H9 (cell line): ENCODE results near the gene DEAF1. TPM values are rescaled to one million over a fixed set of nuclear protein-coding genes. Genes with fewer than 3 reads are reported as not detected.

Source experiments
- DNase-seq: peaks from one replicate; pipeline ENCODE4 v3.0.0-alpha.2; 2017
- H2AFZ ChIP-seq: one replicate; pipeline ENCODE4 v1.6.1; 2013; ENCODE audit warnings: mild to moderate bottlenecking, low read length, control low read depth, moderate library complexity
- H2AK5ac ChIP-seq: 2 replicates; pipeline ENCODE4 v1.6.1; 2013; ENCODE audit warnings: low read length, control low read depth, mixed read lengths; ENCODE audit not compliant: insufficient read length
- H2BK120ac ChIP-seq: one replicate; pipeline ENCODE4 v1.6.1; 2013; ENCODE audit warnings: low read depth, mild to moderate bottlenecking, low read length, control low read depth, inconsistent platforms; ENCODE audit not compliant: poor library complexity, severe bottlenecking
- H2BK12ac ChIP-seq: 2 replicates; pipeline ENCODE4 v1.6.1; 2013; ENCODE audit warnings: low read length, control low read depth, mixed read lengths, low read depth; ENCODE audit not compliant: insufficient read length
- H2BK15ac ChIP-seq: 2 replicates; pipeline ENCODE4 v1.6.1; 2013; ENCODE audit warnings: low read depth, low read length, control low read depth
- H2BK20ac ChIP-seq: one replicate; pipeline ENCODE4 v1.6.1; 2013; ENCODE audit warnings: low read depth, mild to moderate bottlenecking, low read length, control low read depth, inconsistent platforms; ENCODE audit not compliant: poor library complexity, severe bottlenecking
- H2BK5ac ChIP-seq: 2 replicates; pipeline ENCODE4 v1.6.1; 2013; ENCODE audit warnings: low read length, control low read depth, mixed read lengths; ENCODE audit not compliant: insufficient read length
- H3K14ac ChIP-seq: 2 replicates; pipeline ENCODE4 v1.6.1; 2013; ENCODE audit warnings: low read length, control low read depth; ENCODE audit not compliant: insufficient read depth
- H3K18ac ChIP-seq: 2 replicates; pipeline ENCODE4 v1.6.1; 2013; ENCODE audit warnings: low read depth, mild to moderate bottlenecking, mixed read lengths, low read length, control low read depth; ENCODE audit not compliant: insufficient read length
- H3K23ac ChIP-seq: 2 replicates; pipeline ENCODE4 v1.6.1; 2013; ENCODE audit warnings: low read length, control low read depth, mixed read lengths, low read depth; ENCODE audit not compliant: insufficient read length
- H3K23me2 ChIP-seq: 2 replicates; pipeline ENCODE4 v1.6.1; 2013; ENCODE audit warnings: low read depth, mild to moderate bottlenecking, mixed read lengths, low read length, control low read depth; ENCODE audit not compliant: insufficient read length, poor library complexity, severe bottlenecking
- H3K27ac ChIP-seq: 2 replicates; pipeline ENCODE4 v1.5.1; 2013; ENCODE audit warnings: low read length, control low read depth, mixed read lengths, low read depth; ENCODE audit not compliant: insufficient read length
- H3K27me3 ChIP-seq: 2 replicates; pipeline ENCODE4 v1.6.1; 2013; ENCODE audit warnings: low read length, control low read depth, inconsistent platforms; ENCODE audit not compliant: insufficient read depth
- H3K4ac ChIP-seq: 2 replicates; pipeline ENCODE4 v1.6.1; 2013; ENCODE audit warnings: low read depth, mild to moderate bottlenecking, control low read depth, inconsistent platforms, low read length, moderate library complexity
- H3K4me1 ChIP-seq: 2 replicates; pipeline ENCODE4 v1.6.1; 2013; ENCODE audit warnings: low read length, control low read depth, inconsistent platforms; ENCODE audit not compliant: insufficient read depth
- H3K4me2 ChIP-seq: 2 replicates; pipeline ENCODE4 v1.6.1; 2013; ENCODE audit warnings: low read length, control low read depth, mixed read lengths; ENCODE audit not compliant: insufficient read length, insufficient read depth
- H3K56ac ChIP-seq: 2 replicates; pipeline ENCODE4 v1.6.1; 2013; ENCODE audit warnings: low read depth, mild to moderate bottlenecking, mixed read lengths, low read length, control low read depth; ENCODE audit not compliant: insufficient read length
- H3K79me1 ChIP-seq: 2 replicates; pipeline ENCODE4 v1.6.1; 2013; ENCODE audit warnings: low read depth, mild to moderate bottlenecking, moderate library complexity, low read length, control low read depth, inconsistent platforms; ENCODE audit not compliant: insufficient read depth, poor library complexity, severe bottlenecking
- H3K79me2 ChIP-seq: 2 replicates; pipeline ENCODE4 v1.6.1; 2013; ENCODE audit warnings: low read length, control low read depth, inconsistent platforms; ENCODE audit not compliant: insufficient read depth
- H3K9ac ChIP-seq: 2 replicates; pipeline ENCODE4 v1.6.1; 2013; ENCODE audit warnings: low read length, control low read depth, mixed read lengths; ENCODE audit not compliant: insufficient read length; ENCODE audit errors: extremely low read depth
- H3K9me3 ChIP-seq: one replicate; pipeline ENCODE4 v1.6.1; 2013; ENCODE audit warnings: low read depth, low read length, inconsistent platforms; ENCODE audit not compliant: control insufficient read depth
- H3T11ph ChIP-seq: one replicate; pipeline ENCODE4 v1.6.1; 2013; ENCODE audit warnings: mild to moderate bottlenecking, low read length, control low read depth, inconsistent platforms
- H4K20me1 ChIP-seq: one replicate; pipeline ENCODE4 v1.6.1; 2013; ENCODE audit not compliant: control insufficient read depth, insufficient read length, insufficient read depth
- H4K5ac ChIP-seq: 2 replicates; pipeline ENCODE4 v1.6.1; 2013; ENCODE audit warnings: low read depth, mild to moderate bottlenecking, mixed read lengths, low read length, control low read depth; ENCODE audit not compliant: insufficient read length
- H4K8ac ChIP-seq: replicated peaks from 2 replicates; pipeline ENCODE4 v1.6.1; 2013; ENCODE audit warnings: low read length, control low read depth, mixed read lengths, low read depth; ENCODE audit not compliant: insufficient read length
- H4K91ac ChIP-seq: 2 replicates; pipeline ENCODE4 v1.6.1; 2013; ENCODE audit warnings: low read depth, mild to moderate bottlenecking, moderate library complexity, mixed read lengths, low read length, control low read depth; ENCODE audit not compliant: insufficient read length
- H3K27ac Mint-ChIP-seq, 3 experiments: 2 replicates in 2 of 3; 3 replicates in 1 of 3; pipeline ENCODE4 v1.8.0; 2020 to 2021; ENCODE audit warnings: mixed read lengths in 3 of 3, mild to moderate bottlenecking in 1 of 3, moderate library complexity in 1 of 3
- H3K27me3 Mint-ChIP-seq: 2 replicates; pipeline ENCODE4 v1.8.0; 2021; ENCODE audit warnings: low read depth, mild to moderate bottlenecking, moderate library complexity, mixed read lengths
- H3K36me3 Mint-ChIP-seq, 3 experiments: 2 replicates in 2 of 3; 3 replicates in 1 of 3; pipeline ENCODE4 v1.8.0; 2020 to 2021; ENCODE audit warnings: low read depth in 3 of 3, mixed read lengths in 3 of 3; ENCODE audit not compliant: insufficient read depth in 1 of 3
- H3K4me1 Mint-ChIP-seq, 2 experiments: 2 replicates each; pipeline ENCODE4 v1.8.0; 2020; ENCODE audit warnings: mixed read lengths in 2 of 2
- H3K4me3 Mint-ChIP-seq, 2 experiments: 2 replicates in 1 of 2; 3 replicates in 1 of 2; pipeline ENCODE4 v1.8.0; 2020 to 2021; ENCODE audit warnings: mild to moderate bottlenecking in 2 of 2, mixed read lengths in 2 of 2, moderate library complexity in 1 of 2
- H3K9me3 Mint-ChIP-seq, 2 experiments: 2 replicates in 1 of 2; 3 replicates in 1 of 2; pipeline ENCODE4 v1.8.0; 2020; ENCODE audit warnings: mild to moderate bottlenecking in 2 of 2, mixed read lengths in 2 of 2, moderate library complexity in 1 of 2
- CTCF ChIP-seq: fragments of 200-600 bp; sonication (generic); conservative IDR thresholded peaks from 3 replicates; pipeline ENCODE4 v1.8.0; 2021; ENCODE audit warnings: antibody characterized with exemption, mild to moderate bottlenecking
- WGBS: extraction: QIAGEN DNeasy Blood & Tissue Kit; methylation state at CpG from one replicate; pipeline ENCODE4 v1.1.7; 2013; ENCODE audit warnings: missing lambda C conversion rate, low lambda C conversion rate, mixed read lengths; ENCODE audit not compliant: insufficient read length; ENCODE audit errors: extremely low coverage; 5-methylcytosine and 5-hydroxymethylcytosine counted together
- total RNA-seq: library from RNA; stranded (reverse); gene quantifications from 2 replicates; pipeline ENCODE4 v1.2.1, GENCODE V29; 2021

The DEAF1 gene
- total RNA-seq, 1 experiment from 2014 or later = 67.3 TPM

- Histone ChIP-seq H3K9ac (no peak overlapping the region), H2BK5ac (no peak overlapping the region), H3K56ac (no peak overlapping the region), H4K5ac (no peak overlapping the region), H3K4me1 (no peaks in the 10 kb centered on the region), H3K27me3 (no peaks in the 10 kb centered on the region), H3K23ac (no peak overlapping the region), H3K79me2 (no peaks in the 10 kb centered on the region), H2BK20ac (no peak overlapping the region), H2BK12ac (no peak overlapping the region), H3K4me2 (no peak overlapping the region), H2BK15ac (no peak overlapping the region), H4K91ac (no peak overlapping the region), H3K4ac (no peak overlapping the region), H3K23me2 (no peaks in the 10 kb centered on the region), H3K14ac (no peak overlapping the region), H2AK5ac (no peak overlapping the region), H3K27ac (no peak overlapping the region), H2BK120ac (no peak overlapping the region), H4K8ac (no peak overlapping the region), H2AFZ (no peak overlapping the region), H3K79me1 (peaks cover 3% of the 10 kb centered on the region), H3K18ac (no peak overlapping the region), H4K20me1 (no peaks in the 10 kb centered on the region), H3K9me3 (no peaks in the 10 kb centered on the region), H3T11ph (no peak overlapping the region)
- no peak for TF ChIP-seq CTCF
- Mint-ChIP-seq H3K27ac (0 out of 7 replicates have a peak overlapping the region, but pooled peaks of 1 of the 3 experiments have one; percentile 49), H3K9me3 (no peaks in the 10 kb centered on the region), H3K36me3 (peaks cover 56 to 82% (median 74%) of the 10 kb centered on the region in 3 experiments; a peak in 6 of 7 replicates), H3K4me1 (peaks cover 19 to 23% of the 10 kb centered on the region in 2 experiments), H3K27me3 (no peaks in the 10 kb centered on the region), H3K4me3 (no peak overlapping the region)
- WGBS = no CpG with 5 or more reads among the region's 36 CpGs
- DNase-seq = no peak
These were observed 15.5 kb downstream of the DEAF1 start for GRCh38 chr11:679271-680207.
